DND-41 (cell line): Measurements from ENCODE around the gene ECE2.

Experiments used
- EZH2 ChIP-seq: IDR thresholded peaks from 3 replicates; pipeline ENCODE4 v1.6.1; 2012; ENCODE audit warnings: borderline replicate concordance, low read depth, mild to moderate bottlenecking, moderate library complexity, low read length, inconsistent platforms; ENCODE audit not compliant: severe bottlenecking
- TF ChIP-seq, protein P1 (sequence below): IDR thresholded peaks from 2 replicates; pipeline ENCODE4 v1.5.1; 2012; ENCODE audit warnings: borderline replicate concordance, low read length, moderate library complexity, mild to moderate bottlenecking; ENCODE audit not compliant: poor library complexity, severe bottlenecking; ENCODE audit errors: extremely low read depth

DNA sequence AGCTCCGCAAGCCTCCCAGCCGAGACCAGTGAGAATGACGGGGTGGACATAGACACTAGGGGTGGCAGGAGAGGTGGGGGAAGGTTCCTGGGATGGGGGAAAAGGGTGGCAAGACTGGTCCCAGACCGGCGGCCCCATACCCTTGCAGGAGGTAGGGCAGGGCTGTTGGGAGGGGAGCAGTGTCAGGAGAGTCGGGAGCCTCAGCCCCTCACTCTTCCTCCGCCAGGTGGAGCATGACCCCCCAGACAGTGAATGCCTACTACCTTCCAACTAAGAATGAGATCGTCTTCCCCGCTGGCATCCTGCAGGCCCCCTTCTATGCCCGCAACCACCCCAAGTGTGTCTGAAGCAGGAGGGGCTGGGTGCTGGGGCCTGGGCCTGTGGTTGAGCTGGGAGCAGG is 14.5 kb downstream of the ECE2 start:
- TF ChIP-seq, protein P1, sequence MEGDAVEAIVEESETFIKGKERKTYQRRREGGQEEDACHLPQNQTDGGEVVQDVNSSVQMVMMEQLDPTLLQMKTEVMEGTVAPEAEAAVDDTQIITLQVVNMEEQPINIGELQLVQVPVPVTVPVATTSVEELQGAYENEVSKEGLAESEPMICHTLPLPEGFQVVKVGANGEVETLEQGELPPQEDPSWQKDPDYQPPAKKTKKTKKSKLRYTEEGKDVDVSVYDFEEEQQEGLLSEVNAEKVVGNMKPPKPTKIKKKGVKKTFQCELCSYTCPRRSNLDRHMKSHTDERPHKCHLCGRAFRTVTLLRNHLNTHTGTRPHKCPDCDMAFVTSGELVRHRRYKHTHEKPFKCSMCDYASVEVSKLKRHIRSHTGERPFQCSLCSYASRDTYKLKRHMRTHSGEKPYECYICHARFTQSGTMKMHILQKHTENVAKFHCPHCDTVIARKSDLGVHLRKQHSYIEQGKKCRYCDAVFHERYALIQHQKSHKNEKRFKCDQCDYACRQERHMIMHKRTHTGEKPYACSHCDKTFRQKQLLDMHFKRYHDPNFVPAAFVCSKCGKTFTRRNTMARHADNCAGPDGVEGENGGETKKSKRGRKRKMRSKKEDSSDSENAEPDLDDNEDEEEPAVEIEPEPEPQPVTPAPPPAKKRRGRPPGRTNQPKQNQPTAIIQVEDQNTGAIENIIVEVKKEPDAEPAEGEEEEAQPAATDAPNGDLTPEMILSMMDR, result no peak
- no peak for TF ChIP-seq EZH2
